Breast epithelium (tissue), 3 donors: ENCODE data around the gene GLRA1.

Experiments
- POLR2AphosphoS5 ChIP-seq, 3 donors: sonication (generic); formaldehyde crosslinking; IDR thresholded peaks; one replicate each; pipeline ENCODE4 v1.6.1; 2017; ENCODE audit warnings: antibody characterized with exemption in 3 of 3
- TF ChIP-seq, protein P1 (sequence below), 3 donors: fragments of 450-650 bp; IDR thresholded peaks; one replicate each; pipeline ENCODE4 v1.5.1; 2016 to 2017; ENCODE audit warnings: antibody characterized with exemption in 3 of 3, mild to moderate bottlenecking in 3 of 3, moderate library complexity in 3 of 3

- TF ChIP-seq, protein P1, sequence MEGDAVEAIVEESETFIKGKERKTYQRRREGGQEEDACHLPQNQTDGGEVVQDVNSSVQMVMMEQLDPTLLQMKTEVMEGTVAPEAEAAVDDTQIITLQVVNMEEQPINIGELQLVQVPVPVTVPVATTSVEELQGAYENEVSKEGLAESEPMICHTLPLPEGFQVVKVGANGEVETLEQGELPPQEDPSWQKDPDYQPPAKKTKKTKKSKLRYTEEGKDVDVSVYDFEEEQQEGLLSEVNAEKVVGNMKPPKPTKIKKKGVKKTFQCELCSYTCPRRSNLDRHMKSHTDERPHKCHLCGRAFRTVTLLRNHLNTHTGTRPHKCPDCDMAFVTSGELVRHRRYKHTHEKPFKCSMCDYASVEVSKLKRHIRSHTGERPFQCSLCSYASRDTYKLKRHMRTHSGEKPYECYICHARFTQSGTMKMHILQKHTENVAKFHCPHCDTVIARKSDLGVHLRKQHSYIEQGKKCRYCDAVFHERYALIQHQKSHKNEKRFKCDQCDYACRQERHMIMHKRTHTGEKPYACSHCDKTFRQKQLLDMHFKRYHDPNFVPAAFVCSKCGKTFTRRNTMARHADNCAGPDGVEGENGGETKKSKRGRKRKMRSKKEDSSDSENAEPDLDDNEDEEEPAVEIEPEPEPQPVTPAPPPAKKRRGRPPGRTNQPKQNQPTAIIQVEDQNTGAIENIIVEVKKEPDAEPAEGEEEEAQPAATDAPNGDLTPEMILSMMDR (IDR thresholded peaks at IDR 0.05) = no peak
- TF ChIP-seq POLR2AphosphoS5 (IDR thresholded peaks at IDR 0.05) = no peak
Observed at GRCh38 chr5:151811593-151812321, 112.9 kb downstream of the GLRA1 start.
